COLO668 (cell line): ENCODE results near the gene SVOPL.

Experiments used
- DNase-seq: peaks from one replicate; lab custom pipeline; 2025; ENCODE audit not compliant: unreplicated experiment; lab: John Stamatoyannopoulos, UW

Gene SVOPL

DNA sequence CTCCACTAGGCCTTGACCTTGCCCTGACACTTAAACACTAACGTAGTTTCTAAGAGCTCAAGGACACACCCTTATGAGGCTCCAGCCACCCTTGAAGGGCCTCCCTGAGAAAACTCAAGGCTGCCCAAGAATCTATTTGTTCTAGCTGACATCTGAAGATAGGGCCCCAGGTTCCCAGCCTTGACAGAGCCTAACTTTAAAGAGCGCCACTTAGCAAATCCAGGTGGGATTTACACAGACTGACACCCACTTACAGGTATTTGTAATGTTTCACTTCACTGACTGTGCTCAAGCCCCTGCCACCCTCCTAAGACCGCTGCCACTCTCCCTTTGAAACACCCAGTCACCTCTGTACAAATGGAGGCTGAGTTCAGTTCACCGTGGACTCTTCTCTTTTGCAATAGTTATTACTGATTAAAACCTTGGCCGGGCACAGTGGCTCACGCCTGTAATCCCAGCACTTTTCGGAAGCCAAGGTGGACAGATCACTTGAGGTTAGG, 90.4 kb downstream of the SVOPL start:
- no peak for DNase-seq

DNA sequence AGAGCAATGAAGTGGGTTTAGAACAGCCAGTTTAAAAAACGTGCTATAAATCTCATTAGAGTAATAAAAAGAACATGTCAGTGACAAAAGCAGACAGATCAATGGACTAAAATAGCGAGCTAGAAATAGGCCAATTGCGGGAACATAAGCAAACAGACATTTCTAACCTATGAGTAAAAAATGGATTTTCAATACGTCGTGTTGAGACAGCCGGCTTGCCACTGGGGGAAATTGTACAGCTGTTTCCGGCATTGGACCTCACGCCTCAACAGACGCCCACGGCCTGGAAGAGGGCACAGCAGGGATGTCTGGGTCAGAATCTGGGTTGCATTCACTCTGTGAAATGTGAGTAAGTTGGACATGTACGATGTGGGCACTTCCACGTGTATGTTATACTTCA, 92.9 kb downstream of the SVOPL start:
- DNase-seq: no peak

DNA sequence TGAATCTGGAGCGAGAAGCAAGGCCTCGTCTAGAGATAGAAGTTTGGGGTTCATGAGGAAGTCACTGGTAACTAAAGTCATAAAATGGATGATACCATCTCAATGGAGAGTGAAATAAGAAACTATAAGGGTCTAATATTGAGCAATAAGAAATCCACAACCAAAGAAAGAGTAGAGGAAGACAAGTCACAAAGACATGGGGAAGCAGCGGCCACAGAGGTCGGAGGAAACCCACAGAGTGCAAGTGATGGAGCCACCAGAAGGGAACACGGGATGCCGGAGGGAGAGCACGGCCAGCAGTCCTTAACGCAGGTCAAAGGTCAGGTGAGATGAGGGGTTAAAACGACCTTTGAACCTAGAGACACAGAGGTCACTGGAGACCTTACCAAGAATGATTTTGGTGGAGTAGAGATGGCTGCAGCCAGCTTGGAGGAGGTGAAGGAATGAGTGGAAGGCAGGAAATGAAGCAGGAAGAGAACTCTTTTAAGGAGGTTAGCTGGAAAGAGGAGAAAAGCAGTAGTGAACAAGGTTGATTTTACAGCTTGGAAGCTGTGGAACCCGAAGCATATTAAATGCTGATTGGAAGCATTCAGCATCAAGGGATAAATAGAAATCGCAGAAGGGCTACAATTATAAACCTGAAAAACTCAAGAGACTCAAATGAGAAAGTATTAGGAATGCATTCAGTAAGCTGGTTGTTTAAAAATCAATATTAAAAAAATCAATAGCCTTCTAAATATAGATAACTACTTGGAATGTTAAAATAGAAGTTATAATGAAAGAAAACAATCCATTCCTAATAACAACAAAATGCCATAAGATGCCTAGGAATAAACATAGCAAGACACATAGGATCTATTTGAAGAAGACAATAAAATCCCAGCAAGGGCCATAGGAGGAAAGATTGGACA, 93.7 kb downstream of the SVOPL start:
- DNase-seq: no peak

DNA sequence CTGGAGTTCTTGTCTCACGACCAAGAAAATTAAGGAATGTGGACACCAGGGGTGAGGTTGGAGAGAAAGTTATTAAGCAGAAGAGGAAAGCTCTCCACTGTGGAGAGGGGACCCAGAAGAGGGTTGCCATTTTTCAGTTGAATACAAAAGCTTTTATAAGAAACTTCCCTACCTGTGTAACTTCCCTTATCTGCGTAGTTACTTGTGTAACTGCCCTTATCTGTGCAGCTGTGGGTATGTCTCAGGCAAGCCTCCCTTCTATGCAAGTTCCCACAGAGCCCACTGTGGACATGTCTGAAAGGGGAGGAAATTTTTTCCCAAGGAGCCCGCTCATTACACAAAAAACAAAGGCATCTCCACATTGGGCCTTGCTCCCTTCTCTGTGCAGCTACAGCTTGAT, 94.9 kb downstream of the SVOPL start:
- DNase-seq: no peak

DNA sequence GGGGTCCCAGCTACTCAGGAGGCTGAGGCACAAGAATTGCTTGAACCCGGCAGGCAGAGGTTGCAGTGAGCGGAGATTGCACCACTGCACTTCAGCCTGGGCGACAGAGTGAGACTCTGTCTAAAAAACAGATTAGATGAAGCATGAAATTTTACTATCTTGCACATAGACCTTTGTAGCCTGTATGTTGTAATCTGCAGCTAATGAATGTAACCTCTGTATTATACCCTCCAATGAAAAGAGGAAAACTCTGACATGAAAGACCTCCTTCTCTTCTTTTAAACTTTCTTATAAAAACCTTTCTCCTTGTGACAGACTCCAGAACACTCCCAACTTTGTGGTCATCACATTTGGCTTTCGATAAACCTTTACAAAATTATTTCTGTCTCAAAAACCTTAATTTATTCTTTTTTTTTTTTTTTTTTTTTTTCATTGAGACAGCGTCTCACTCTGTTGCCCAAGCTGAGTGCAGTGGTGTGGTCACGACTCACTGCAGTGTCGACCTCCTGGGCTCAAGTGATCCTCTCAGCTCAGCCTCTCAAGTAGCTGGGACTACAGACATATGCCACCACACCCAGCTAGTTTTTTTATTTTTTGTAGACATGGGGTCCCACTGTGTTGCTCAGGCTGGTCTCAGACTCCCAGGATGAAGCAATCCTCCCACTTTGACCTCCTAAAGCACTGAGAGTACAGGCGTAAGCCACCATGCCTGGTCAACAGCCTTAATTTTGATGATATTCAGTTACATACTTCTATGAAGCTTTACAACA, 97.4 kb downstream of the SVOPL start:
- DNase-seq: no peak

DNA sequence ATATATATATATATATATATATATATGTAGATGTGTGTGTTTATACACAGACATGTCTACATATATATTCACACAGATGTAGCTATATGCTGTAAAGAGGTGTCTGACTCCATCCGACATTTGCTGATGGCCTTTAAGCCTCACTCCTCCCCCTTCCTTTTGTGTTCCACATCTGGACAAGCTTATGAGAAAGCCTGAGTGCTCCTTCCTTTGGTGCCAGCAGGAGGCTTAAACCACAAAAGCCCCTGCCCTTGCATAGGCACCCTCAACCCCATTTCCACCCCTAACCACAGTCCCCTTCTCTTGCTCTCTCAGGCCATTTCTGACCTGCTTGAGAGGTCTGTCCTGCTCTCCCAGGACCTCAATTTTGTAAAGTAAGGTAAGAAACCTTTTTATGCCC, 98.7 kb downstream of the SVOPL start:
- no peak for DNase-seq

DNA sequence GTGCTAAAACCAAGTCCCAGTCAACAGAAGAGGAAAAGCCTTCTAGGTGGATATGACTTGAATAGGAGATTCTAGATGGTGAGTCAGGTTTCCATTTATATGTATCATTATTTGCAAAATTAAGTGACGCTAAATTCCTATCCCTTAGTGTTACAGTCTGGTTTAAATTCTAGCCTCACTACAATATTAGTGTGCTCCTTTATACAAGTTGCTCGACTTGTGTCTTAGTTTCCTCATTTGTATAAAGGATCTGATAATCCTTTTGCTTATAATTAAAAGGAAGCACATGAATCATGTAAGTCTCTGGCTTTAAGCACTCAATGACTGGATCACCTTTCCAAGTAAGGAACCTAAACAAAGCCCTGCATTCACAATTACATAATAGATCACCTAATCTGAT, 105.7 kb downstream of the SVOPL start:
- DNase-seq: no peak

DNA sequence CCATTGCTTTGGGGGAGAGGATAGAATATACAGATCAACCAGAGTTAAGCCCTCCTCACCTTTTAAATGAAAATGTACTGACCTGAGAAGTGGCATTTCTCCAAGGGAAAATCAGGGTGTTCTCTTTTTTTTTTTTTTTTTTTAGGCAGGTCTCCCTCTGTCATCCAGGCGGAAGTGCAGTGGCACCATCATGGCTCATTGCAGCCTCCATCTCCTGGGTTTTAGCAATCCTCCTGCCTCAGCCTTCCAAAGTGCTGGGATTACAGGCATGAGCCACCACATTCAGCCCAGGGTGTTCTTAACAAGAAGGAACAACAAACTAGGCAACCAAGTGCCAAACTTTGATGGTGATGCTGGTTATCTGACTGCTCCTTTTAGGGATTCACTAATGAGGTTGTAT, 111.0 kb downstream of the SVOPL start:
- DNase-seq: no peak

DNA sequence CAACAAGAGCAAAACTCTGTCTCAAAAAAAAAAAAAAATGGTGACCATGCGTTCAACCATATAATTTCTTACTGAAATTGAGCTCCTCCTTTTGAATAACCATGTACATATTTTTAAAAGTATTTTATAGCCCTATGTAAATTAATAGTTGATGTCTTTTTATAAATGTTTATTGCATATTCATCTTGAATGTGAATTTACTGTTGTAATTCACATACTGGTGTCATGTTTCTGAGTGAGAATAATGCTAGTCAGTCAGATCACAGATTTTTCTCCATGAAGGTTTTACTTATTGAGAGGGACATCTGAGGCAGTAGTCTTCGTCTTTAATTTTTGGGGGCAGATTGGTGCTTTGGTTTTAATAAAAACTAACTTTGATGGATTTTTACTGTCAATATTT, 112.2 kb downstream of the SVOPL start:
- DNase-seq: no peak

DNA sequence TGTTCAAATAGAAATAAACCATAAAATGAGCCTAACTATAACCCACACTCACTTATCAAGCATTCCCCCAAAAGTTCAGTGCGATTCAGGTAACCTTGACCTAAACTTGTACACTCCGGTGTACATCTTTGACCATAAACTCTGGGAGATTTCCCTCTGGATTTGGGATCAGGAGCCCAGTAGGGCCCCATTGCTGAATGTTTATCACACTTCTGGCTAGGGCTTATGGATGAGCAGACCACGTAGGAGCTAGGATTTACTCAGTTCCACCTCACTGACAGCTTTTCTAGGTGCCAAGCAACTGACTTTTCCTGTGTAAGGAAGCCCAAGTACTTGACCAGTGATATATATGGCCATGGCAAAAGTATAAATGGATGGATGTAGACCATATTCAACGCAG, 113.7 kb downstream of the SVOPL start:
- no peak for DNase-seq

DNA sequence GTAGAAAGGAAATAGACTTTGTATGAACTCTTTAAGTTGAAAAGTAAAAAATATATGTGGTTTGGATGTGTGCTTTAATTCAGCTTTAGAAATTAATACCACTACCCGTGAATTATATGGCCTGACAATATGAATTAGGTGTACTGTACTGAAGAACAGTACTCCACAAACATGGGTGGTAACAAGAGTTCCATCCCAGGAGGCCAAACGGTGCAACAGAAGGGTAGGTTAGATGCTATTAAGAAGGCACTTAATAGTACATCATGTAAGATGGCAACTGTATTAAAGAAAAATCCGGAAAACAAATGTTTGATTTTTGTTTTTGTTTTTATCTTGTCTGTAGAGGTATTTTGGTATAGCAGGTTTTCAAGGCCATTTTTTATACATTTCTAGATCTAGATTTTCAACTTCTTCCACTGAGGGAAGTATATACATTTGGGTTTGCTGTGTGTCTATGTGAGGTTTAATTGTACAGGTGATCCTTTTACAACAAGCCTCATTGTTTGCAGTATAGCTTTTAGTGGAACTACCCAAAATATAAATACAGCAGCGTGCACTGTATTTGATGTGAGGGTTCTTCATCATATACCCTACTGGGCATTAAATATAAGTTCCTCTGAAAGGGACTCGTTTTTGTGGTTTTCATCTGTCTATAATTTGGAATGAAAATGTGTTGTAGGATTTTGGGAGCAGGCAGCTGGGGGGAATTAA, 115.7 kb downstream of the SVOPL start:
- DNase-seq: no peak

DNA sequence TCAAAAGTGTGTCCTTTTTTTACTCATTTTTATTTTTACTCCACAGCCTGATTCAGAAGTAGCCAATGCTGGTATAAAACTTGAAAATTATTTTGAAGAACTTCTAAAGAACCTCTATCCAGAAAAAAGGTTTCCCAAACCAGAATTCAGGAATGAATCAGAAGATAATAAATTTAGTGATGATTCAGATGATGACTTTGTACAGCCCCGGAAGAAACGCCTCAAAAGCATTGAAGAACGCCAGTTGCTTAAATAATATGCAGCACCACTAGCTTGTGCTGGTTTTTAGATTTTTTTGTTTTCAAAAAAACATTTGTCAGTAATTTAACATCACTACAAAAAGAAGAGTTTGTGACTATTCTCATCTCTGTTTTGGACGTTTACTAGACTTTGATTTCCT, 116.5 kb downstream of the SVOPL start:
- DNase-seq: no peak

DNA sequence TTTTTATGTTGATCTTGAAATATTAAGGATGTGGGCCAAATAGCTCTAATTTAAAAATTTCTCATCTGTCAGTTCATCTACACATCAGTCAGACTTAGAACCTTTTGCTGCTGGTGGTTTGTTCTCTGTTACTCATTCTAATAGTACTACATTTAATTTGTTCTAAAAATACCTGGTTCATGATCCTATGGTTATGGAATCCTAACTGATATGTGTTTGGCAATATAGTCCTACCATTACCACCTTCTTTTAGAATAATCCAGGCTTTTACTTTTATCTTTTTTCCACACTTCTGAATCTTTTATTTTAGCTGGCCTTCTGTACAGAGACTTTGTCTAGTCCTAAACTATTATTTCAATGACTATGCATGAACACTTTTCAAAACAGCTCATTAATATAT, 116.9 kb downstream of the SVOPL start:
- DNase-seq: no peak

DNA sequence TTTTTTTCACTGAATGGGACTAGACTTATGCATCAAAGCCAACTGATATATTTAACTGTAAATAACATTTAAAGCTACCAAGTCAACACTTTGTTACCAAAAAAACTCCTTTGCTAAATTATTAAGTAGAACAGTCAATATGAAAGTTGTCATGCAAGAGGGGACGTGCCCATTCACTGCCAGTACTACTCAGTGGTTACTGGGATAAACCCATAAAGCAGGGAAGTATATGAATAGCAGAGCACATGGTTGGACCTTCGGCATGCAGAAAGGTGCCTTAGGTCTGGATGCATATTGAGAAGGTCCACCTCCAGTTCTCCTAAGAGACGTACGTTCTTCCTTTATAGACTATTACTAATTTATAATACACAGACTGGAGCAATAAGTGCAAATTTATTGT, 120.1 kb downstream of the SVOPL start:
- DNase-seq: no peak

DNA sequence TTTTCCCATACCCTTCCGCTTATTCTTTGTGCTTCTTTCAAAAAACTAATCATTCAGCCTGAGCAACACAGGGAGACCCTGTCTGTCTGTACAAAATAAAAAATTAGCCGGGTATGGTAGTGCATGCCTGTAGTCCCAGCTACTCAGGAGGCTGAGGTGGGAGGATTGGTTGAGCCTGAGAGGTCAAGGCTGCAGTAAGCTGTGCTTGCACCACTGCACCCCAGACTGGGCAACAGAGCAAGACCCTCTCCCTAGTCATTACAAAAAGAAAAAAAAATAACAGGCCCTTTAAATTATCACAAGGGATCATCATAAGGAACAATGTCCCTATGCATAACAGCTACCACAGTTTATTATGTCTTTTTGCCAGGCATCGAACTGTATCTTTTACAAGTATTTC, 121.5 kb downstream of the SVOPL start:
- no peak for DNase-seq

DNA sequence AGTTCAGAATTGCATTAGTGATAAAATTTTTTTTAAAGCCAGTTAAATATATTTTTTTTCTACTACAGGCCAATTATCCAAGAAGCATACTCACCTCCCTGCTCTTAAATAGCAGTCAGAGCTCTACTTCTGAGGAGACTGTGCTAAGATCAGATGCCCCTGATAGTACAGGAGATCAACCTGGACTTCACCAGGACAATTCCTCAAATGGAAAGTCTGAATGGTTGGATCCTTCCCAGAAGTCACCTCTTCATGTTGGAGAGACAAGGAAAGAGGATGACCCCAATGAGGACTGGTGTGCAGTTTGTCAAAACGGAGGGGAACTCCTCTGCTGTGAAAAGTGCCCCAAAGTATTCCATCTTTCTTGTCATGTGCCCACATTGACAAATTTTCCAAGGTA, 122.0 kb downstream of the SVOPL start:
- DNase-seq: no peak

DNA sequence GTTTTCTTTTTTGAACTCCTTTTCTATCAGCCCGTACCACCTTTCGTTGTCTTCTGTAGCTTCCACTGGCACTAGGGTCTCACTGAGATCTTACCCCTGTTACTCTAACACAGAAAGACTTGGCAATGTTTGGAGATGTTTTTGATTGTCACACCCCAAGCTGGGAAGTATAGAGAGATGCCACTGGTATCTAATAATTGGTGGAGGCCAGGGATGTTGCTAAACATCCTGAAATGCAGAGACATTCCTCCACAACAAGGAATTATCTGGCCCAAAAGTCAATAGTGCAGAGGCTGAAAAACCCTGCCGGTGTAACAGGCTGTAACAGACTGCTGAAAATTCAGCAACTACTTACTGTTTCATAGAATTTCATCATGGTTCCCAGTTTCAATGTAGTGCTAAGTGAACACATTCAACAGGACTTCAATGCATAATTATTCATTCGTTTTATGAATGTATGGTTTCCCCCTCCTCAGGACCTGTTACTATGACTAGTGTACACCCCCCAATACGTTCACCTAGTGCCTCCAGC, 125.2 kb downstream of the SVOPL start:
- no peak for DNase-seq

DNA sequence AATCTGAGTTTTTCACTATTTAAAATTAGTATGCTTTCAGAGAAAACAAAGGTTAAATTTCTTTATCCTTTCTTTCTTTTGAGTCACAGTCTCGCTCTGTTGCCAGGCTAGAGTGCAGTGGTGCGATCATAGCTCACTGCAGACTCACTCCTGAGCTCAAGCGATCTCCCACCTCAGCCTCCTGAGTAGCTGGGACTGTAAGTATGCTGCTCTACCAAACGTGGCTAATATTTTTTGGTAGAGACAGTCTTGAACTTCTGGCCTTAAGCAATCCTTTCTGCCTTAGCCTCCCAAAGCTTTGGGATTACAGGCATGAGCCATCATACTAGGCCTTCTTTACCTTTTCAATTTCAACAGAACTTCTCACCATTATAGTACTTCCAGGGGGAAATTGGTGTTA, 127.4 kb downstream of the SVOPL start:
- no peak for DNase-seq

DNA sequence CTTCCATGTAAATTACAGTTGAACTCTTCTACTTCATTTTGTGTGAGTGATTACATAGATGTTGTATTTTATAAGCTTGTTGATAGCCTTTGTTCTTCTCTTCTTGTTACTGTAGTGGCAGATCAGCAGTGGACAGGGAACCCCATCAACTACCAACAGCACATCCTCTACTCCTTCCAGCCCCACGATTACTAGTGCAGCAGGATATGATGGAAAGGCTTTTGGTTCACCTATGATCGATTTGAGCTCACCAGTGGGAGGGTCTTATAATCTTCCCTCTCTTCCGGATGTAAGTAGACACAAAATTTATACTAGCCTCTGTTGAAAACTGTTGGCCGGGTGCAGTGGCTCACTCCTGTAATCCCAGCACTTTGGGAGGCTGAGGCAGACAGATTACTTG, 130.4 kb downstream of the SVOPL start:
- no peak for DNase-seq

DNA sequence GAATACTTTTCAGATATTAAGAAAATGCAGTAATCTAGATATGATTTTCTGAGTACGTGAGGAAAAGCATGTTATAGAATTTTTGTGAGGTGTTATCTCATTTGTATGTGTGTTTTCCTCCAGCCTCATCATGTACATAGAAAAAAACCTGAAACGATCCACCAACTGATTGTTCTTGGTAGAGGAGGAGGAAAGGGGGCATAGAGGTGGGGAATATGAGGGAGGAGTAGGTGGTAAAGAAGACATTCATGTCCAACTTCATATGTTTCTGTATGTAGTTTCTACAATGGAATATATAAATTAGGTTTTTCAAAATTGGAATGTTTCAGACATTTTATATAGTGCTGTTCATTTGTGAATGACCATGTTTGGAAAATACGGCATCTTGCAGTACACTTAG, 131.7 kb downstream of the SVOPL start:
- DNase-seq: no peak

DNA sequence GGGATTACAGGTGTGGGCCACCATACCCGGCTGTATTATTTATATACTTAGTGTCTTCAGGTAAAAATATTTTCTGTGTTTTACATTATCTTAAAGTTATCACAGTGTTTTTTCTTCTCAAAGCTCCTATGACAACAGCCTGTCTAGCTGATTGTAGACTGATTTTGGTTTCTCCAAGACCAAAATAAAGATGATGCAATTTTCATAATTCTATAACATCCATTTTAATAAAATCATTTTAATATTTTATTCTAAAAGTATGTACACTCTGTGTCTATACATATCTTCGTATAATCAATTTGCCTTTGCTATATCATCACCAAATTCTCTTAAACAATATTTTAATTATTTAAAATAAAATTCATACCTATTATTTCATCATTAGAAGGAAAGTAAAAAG, 132.5 kb downstream of the SVOPL start:
- no peak for DNase-seq
